ENCODE measurements around the gene ACOT12.

- TF ChIP-seq EZH2 (IDR thresholded peaks at IDR 0.05; ENCODE audit: insufficient read depth, poor library complexity, severe bottlenecking) (no peak), EZH2phosphoT487 (IDR thresholded peaks at IDR 0.05; ENCODE audit: insufficient read depth, low read depth) (no peak)
Measured at GRCh38 chr5:81425569-81425968, 31.6 kb upstream of the ACOT12 start.

Measured in GM23248 (cell line).